Esophagus squamous epithelium (tissue), 4 donors: Measurements from ENCODE around the gene TBC1D13.

Experiments used
- POLR2A ChIP-seq, 4 donors: fragments of 450-650 bp; IDR thresholded peaks; one replicate each; pipeline ENCODE4 v1.6.1; 2017; ENCODE audit warnings: antibody characterized with exemption in 4 of 4, mild to moderate bottlenecking in 4 of 4, moderate library complexity in 3 of 4
- TF ChIP-seq, protein P1 (sequence below), 6 experiments: fragments of 450-650 bp in 4 of 6; fragments of 200-600 bp in 2 of 6; sonication (generic) in 2 of 6; IDR thresholded peaks; one replicate each; pipeline ENCODE4 v1.5.1; 2016 to 2019; ENCODE audit warnings: antibody characterized with exemption in 6 of 6, mild to moderate bottlenecking in 4 of 6, moderate library complexity in 4 of 6

DNA sequence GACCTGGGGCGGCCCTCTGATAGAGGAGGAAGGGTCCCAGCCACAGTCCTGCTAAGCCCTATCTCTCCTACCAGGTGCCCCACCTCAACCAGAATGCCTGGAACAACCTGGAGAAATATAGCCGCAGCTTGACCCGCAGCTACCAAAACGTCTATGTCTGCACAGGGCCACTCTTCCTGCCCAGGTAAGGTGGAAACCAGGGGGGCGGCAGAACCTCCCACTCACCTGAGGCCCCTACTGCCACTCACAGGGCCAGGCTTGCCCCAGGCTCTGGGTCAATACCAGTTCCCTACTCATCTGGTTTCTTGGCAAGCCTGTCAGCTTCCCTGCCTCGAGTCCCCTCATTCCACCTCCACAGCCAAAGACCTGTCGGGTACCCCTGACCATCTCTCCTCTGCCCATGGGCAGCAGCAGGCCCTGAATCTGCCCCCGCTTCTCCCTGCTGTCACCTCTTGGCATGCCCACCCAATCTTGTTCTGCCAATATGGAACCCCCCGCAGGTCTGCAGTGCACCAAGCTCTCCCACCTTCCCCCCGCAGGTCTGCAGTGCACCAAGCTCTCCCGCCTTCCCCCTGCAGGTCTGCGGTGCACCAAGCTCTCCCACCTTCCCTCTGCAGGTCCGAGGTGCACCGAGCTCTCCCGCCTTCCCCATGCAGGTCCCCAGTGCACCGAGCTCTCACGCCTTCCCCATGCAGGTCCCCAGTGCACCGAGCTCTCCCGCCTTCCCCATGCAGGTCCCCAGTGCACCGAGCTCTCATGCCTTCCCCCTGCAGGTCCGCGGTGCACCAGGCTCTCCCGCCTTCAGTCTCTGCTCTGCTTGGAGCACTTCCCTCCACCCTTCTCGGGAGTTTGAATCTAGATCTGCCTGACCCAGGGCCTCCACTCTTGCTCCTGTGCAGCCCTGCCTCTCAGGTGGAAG is 33.9 kb downstream of the TBC1D13 start:
- TF ChIP-seq, protein P1, sequence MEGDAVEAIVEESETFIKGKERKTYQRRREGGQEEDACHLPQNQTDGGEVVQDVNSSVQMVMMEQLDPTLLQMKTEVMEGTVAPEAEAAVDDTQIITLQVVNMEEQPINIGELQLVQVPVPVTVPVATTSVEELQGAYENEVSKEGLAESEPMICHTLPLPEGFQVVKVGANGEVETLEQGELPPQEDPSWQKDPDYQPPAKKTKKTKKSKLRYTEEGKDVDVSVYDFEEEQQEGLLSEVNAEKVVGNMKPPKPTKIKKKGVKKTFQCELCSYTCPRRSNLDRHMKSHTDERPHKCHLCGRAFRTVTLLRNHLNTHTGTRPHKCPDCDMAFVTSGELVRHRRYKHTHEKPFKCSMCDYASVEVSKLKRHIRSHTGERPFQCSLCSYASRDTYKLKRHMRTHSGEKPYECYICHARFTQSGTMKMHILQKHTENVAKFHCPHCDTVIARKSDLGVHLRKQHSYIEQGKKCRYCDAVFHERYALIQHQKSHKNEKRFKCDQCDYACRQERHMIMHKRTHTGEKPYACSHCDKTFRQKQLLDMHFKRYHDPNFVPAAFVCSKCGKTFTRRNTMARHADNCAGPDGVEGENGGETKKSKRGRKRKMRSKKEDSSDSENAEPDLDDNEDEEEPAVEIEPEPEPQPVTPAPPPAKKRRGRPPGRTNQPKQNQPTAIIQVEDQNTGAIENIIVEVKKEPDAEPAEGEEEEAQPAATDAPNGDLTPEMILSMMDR (IDR thresholded peaks at IDR 0.05) = no peak
- no peak for TF ChIP-seq POLR2A (IDR thresholded peaks at IDR 0.05)
